ENCODE results near the gene EXOSC3.
"Not testable (repeated sequence)": the region's sequence is repeated elsewhere in the genome, so short reads cannot be mapped to it uniquely, and the experiment has no call there.

EXOSC3 gene

GRCh38 chr9:37775216-37775919 lies 9.5 kb downstream of the EXOSC3 start:
- no peak for DNase-seq (ENCODE audit: low spot score)

- DNase-seq (ENCODE audit: low spot score) = no peak
Observed at GRCh38 chr9:37769995-37770394, 14.9 kb downstream of the EXOSC3 start.

GRCh38 chr9:37769306-37769705 lies 15.6 kb downstream of the EXOSC3 start:
- DNase-seq (ENCODE audit: low spot score) = no peak

GRCh38 chr9:37765263-37765662 lies 19.6 kb downstream of the EXOSC3 start:
- DNase-seq (ENCODE audit: low spot score) = not testable (repeated sequence)

- DNase-seq (ENCODE audit: low spot score) = no peak
Observed at GRCh38 chr9:37761511-37761910, 23.4 kb downstream of the EXOSC3 start.

- DNase-seq (ENCODE audit: low spot score) = no peak
Observed at GRCh38 chr9:37760416-37761161, 24.3 kb downstream of the EXOSC3 start.

GRCh38 chr9:37758747-37759146 lies 26.1 kb downstream of the EXOSC3 start:
- DNase-seq (ENCODE audit: low spot score) = no peak

- DNase-seq (ENCODE audit: low spot score) = peak; percentile 81
Observed at GRCh38 chr9:37753489-37754190, 31.2 kb downstream of the EXOSC3 start, which contains the start of gene TRMT10B. Gene TRMT10B, plus strand, starts transcription at chr9:37753805. Its CDS starts 8,127 bp downstream, at chr9:37761932.

GRCh38 chr9:37752642-37753488 lies 32.0 kb downstream of the EXOSC3 start:
- DNase-seq (ENCODE audit: low spot score) = no peak

GRCh38 chr9:37752112-37752511 lies 32.8 kb downstream of the EXOSC3 start:
- DNase-seq (ENCODE audit: low spot score) = not testable (repeated sequence)

GRCh38 chr9:37751704-37752103 lies 33.2 kb downstream of the EXOSC3 start:
- not testable (repeated sequence) for DNase-seq (ENCODE audit: low spot score)

GRCh38 chr9:37751186-37751585 lies 33.7 kb downstream of the EXOSC3 start:
- no peak for DNase-seq (ENCODE audit: low spot score)

- no peak for DNase-seq (ENCODE audit: low spot score)
Observed at GRCh38 chr9:37749129-37749528, 35.7 kb downstream of the EXOSC3 start.

- peak; percentile 81 for DNase-seq (ENCODE audit: low spot score)
Observed at GRCh38 chr9:37747271-37747753, 37.6 kb downstream of the EXOSC3 start.

GRCh38 chr9:37746448-37747270 lies 38.2 kb downstream of the EXOSC3 start:
- no peak for DNase-seq (ENCODE audit: low spot score)

- DNase-seq (ENCODE audit: low spot score) = no peak
Observed at GRCh38 chr9:37745970-37746369, 38.9 kb downstream of the EXOSC3 start.

GRCh38 chr9:37740631-37741328 lies 44.1 kb downstream of the EXOSC3 start:
- DNase-seq (ENCODE audit: low spot score) = no peak

- no peak for DNase-seq (ENCODE audit: low spot score)
Observed at GRCh38 chr9:37740128-37740527, 44.7 kb downstream of the EXOSC3 start.

- no peak for DNase-seq (ENCODE audit: low spot score)
Observed at GRCh38 chr9:37739222-37739621, 45.6 kb downstream of the EXOSC3 start.

GRCh38 chr9:37732952-37733351 lies 51.9 kb downstream of the EXOSC3 start:
- no peak for DNase-seq (ENCODE audit: low spot score)
